Raji (cell line): ENCODE data around the gene GNAI3.
A peak's percentile ranks its signal among the peaks of the same experiment; 100 is the strongest.

Experiments
- POLR2A ChIP-seq: IDR thresholded peaks from 2 replicates; pipeline ENCODE4 v1.6.1; 2011; ENCODE audit warnings: low read depth, low read length, control low read depth; ENCODE audit not compliant: insufficient read depth

Gene GNAI3

GRCh38 chr1:109548321-109549267, at the start of gene GNAI3:
TSS of gene GNAI3 (plus strand) at chr1:109548615. CDS start at chr1:109548721, 106 bp downstream.
- TF ChIP-seq POLR2A: peak; percentile 92

GRCh38 chr1:109499081-109499480, 49.3 kb upstream of the GNAI3 start:
- no peak for TF ChIP-seq POLR2A

- TF ChIP-seq POLR2A: no peak
Measured at GRCh38 chr1:109499661-109500536, 48.5 kb upstream of the GNAI3 start.

- TF ChIP-seq POLR2A: no peak
Measured at GRCh38 chr1:109500941-109501381, 47.5 kb upstream of the GNAI3 start.

- no peak for TF ChIP-seq POLR2A
Measured at GRCh38 chr1:109501644-109502363, 46.6 kb upstream of the GNAI3 start.

- TF ChIP-seq POLR2A: no peak
Measured at GRCh38 chr1:109502364-109502851, 46.0 kb upstream of the GNAI3 start.

GRCh38 chr1:109503935-109504334, 44.5 kb upstream of the GNAI3 start:
- no peak for TF ChIP-seq POLR2A

- TF ChIP-seq POLR2A: no peak
Measured at GRCh38 chr1:109504974-109505373, 43.4 kb upstream of the GNAI3 start.

- no peak for TF ChIP-seq POLR2A
Measured at GRCh38 chr1:109508001-109508872, 40.2 kb upstream of the GNAI3 start.

GRCh38 chr1:109508873-109509175, 39.6 kb upstream of the GNAI3 start:
- TF ChIP-seq POLR2A: no peak

GRCh38 chr1:109509176-109510134, 39.0 kb upstream of the GNAI3 start, which contains the start of gene AMIGO1:
TSS of gene AMIGO1 (minus strand) at chr1:109509727. CDS start at chr1:109508912, 815 bp downstream.
- no peak for TF ChIP-seq POLR2A

GRCh38 chr1:109513110-109513710, 35.2 kb upstream of the GNAI3 start:
- no peak for TF ChIP-seq POLR2A
